Measurements from ENCODE around the gene HNRNPD. TPM values are rescaled to one million over a fixed set of nuclear protein-coding genes. Genes with fewer than 3 reads are reported as not detected.
"Not testable (repeated sequence)": the region's sequence is repeated elsewhere in the genome, so short reads cannot be mapped to it uniquely, and the experiment has no call there.

HNRNPD gene
- total RNA-seq, 2 donors from 2014 or later: 241 to 437 TPM

GRCh38 chr4:82386312-82386711 is 12.5 kb upstream of the HNRNPD start:
- H3K36me3 Mint-ChIP-seq (ENCODE audit: low read depth); H3K4me1 Mint-ChIP-seq; H3K27me3 Mint-ChIP-seq; ATAC-seq (replicated peaks); H3K27ac Mint-ChIP-seq; H3K4me3 Mint-ChIP-seq; H3K9me3 Mint-ChIP-seq: not testable (repeated sequence)

- no peak overlapping the region for H3K27ac Mint-ChIP-seq
- peaks cover 2% of the 10 kb centered on the region for H3K36me3 Mint-ChIP-seq (ENCODE audit: low read depth)
- no peak overlapping the region for H3K4me3 Mint-ChIP-seq
- H3K4me1 Mint-ChIP-seq: peaks cover 2% of the 10 kb centered on the region
- H3K27me3 Mint-ChIP-seq: peaks cover 8% of the 10 kb centered on the region
- ATAC-seq (replicated peaks): no peak
- no peaks in the 10 kb centered on the region for H3K9me3 Mint-ChIP-seq
Measured at GRCh38 chr4:82382751-82383150, 9.0 kb upstream of the HNRNPD start.

GRCh38 chr4:82381661-82382296 is 8.0 kb upstream of the HNRNPD start:
- peaks cover 4% of the 10 kb centered on the region for H3K36me3 Mint-ChIP-seq (ENCODE audit: low read depth)
- no peak overlapping the region for H3K4me3 Mint-ChIP-seq
- peaks cover 4% of the 10 kb centered on the region for H3K4me1 Mint-ChIP-seq
- peaks cover 7% of the 10 kb centered on the region for H3K27me3 Mint-ChIP-seq
- H3K27ac Mint-ChIP-seq: no peak overlapping the region
- peak; percentile 63 for ATAC-seq (replicated peaks)
- H3K9me3 Mint-ChIP-seq: no peaks in the 10 kb centered on the region

- Mint-ChIP-seq H3K9me3 (no peaks in the 10 kb centered on the region), H3K4me3 (no peak overlapping the region), H3K4me1 (peaks cover 9% of the 10 kb centered on the region), H3K27me3 (peaks cover 3% of the 10 kb centered on the region), H3K36me3 (ENCODE audit: low read depth) (peaks cover 9% of the 10 kb centered on the region), H3K27ac (no peak overlapping the region)
- no peak for ATAC-seq (replicated peaks)
Measured at GRCh38 chr4:82381235-82381634, 7.4 kb upstream of the HNRNPD start.

GRCh38 chr4:82380831-82381230 is 7.0 kb upstream of the HNRNPD start:
- peaks cover 13% of the 10 kb centered on the region for H3K4me1 Mint-ChIP-seq
- H3K9me3 Mint-ChIP-seq: no peaks in the 10 kb centered on the region
- peaks cover 2% of the 10 kb centered on the region for H3K27me3 Mint-ChIP-seq
- ATAC-seq (replicated peaks): no peak
- H3K36me3 Mint-ChIP-seq (ENCODE audit: low read depth): peaks cover 13% of the 10 kb centered on the region
- H3K27ac Mint-ChIP-seq: no peak overlapping the region
- no peak overlapping the region for H3K4me3 Mint-ChIP-seq

- no peak for ATAC-seq (replicated peaks)
- no peaks in the 10 kb centered on the region for H3K9me3 Mint-ChIP-seq
Measured at GRCh38 chr4:82380344-82380743, 6.6 kb upstream of the HNRNPD start.

GRCh38 chr4:82376109-82376508 is 2.3 kb upstream of the HNRNPD start:
- ATAC-seq (replicated peaks): no peak
- peaks cover 53% of the 10 kb centered on the region for H3K36me3 Mint-ChIP-seq (ENCODE audit: low read depth)
- H3K4me3 Mint-ChIP-seq: peak overlapping the region; percentile 100
- H3K27me3 Mint-ChIP-seq: no peaks in the 10 kb centered on the region
- no peak overlapping the region for H3K27ac Mint-ChIP-seq
- H3K4me1 Mint-ChIP-seq: peaks cover 15% of the 10 kb centered on the region
- H3K9me3 Mint-ChIP-seq: no peaks in the 10 kb centered on the region

More at GRCh38 chr4:82380344-82380743, 6.6 kb upstream of the HNRNPD start:
- peaks cover 15% of the 10 kb centered on the region for H3K36me3 Mint-ChIP-seq (ENCODE audit: low read depth)
- H3K27me3 Mint-ChIP-seq: no peaks in the 10 kb centered on the region
- H3K27ac Mint-ChIP-seq: no peak overlapping the region
- peaks cover 15% of the 10 kb centered on the region for H3K4me1 Mint-ChIP-seq
- H3K4me3 Mint-ChIP-seq: no peak overlapping the region

- H3K4me3 Mint-ChIP-seq: peak overlapping the region; percentile 100
- peaks cover 32% of the 10 kb centered on the region for H3K4me1 Mint-ChIP-seq
- H3K27me3 Mint-ChIP-seq: no peaks in the 10 kb centered on the region
- peak; percentile 29 for ATAC-seq (replicated peaks)
- H3K27ac Mint-ChIP-seq: peak overlapping the region; percentile 94
- H3K9me3 Mint-ChIP-seq: no peaks in the 10 kb centered on the region
- peaks cover 80% of the 10 kb centered on the region for H3K36me3 Mint-ChIP-seq (ENCODE audit: low read depth)
Measured at GRCh38 chr4:82373486-82373815, 340 bp downstream of the HNRNPD start.

- H3K27ac Mint-ChIP-seq: peak overlapping the region; percentile 94
- H3K36me3 Mint-ChIP-seq (ENCODE audit: low read depth): peaks cover 85% of the 10 kb centered on the region
- no peaks in the 10 kb centered on the region for H3K27me3 Mint-ChIP-seq
- H3K9me3 Mint-ChIP-seq: no peaks in the 10 kb centered on the region
- H3K4me3 Mint-ChIP-seq: peak overlapping the region; percentile 100
- H3K4me1 Mint-ChIP-seq: peaks cover 31% of the 10 kb centered on the region
- ATAC-seq (replicated peaks): peak; percentile 43
Measured at GRCh38 chr4:82372517-82373485, 990 bp downstream of the HNRNPD start.

- Mint-ChIP-seq H3K27me3 (no peaks in the 10 kb centered on the region), H3K36me3 (ENCODE audit: low read depth) (peaks cover 93% of the 10 kb centered on the region), H3K4me3 (peak overlapping the region; percentile 100), H3K9me3 (no peaks in the 10 kb centered on the region), H3K27ac (peak overlapping the region; percentile 94), H3K4me1 (peaks cover 33% of the 10 kb centered on the region)
- ATAC-seq (replicated peaks): no peak
Measured at GRCh38 chr4:82371497-82371896, 2.3 kb downstream of the HNRNPD start.

GRCh38 chr4:82367438-82368097 is 6.2 kb downstream of the HNRNPD start:
- H3K27ac Mint-ChIP-seq: peak overlapping the region; percentile 6
- peak; percentile 51 for ATAC-seq (replicated peaks)
- no peaks in the 10 kb centered on the region for H3K27me3 Mint-ChIP-seq
- H3K36me3 Mint-ChIP-seq (ENCODE audit: low read depth): peaks cover 99% of the 10 kb centered on the region
- peaks cover 49% of the 10 kb centered on the region for H3K4me1 Mint-ChIP-seq
- H3K4me3 Mint-ChIP-seq: peak overlapping the region; percentile 100
- H3K9me3 Mint-ChIP-seq: no peaks in the 10 kb centered on the region

- H3K27ac Mint-ChIP-seq: not testable (repeated sequence)
Measured at GRCh38 chr4:82366431-82366830, 7.4 kb downstream of the HNRNPD start.

GRCh38 chr4:82363896-82364487 is 9.8 kb downstream of the HNRNPD start:
- H3K4me1 Mint-ChIP-seq: peaks cover 62% of the 10 kb centered on the region
- no peak overlapping the region for H3K27ac Mint-ChIP-seq
- H3K4me3 Mint-ChIP-seq: peak overlapping the region; percentile 57
- H3K36me3 Mint-ChIP-seq (ENCODE audit: low read depth): peaks cover 95% of the 10 kb centered on the region
- H3K9me3 Mint-ChIP-seq: no peaks in the 10 kb centered on the region
- ATAC-seq (replicated peaks): no peak
- H3K27me3 Mint-ChIP-seq: no peaks in the 10 kb centered on the region

More at GRCh38 chr4:82366431-82366830, 7.4 kb downstream of the HNRNPD start:
- not testable (repeated sequence) for H3K27me3 Mint-ChIP-seq; H3K9me3 Mint-ChIP-seq; ATAC-seq (replicated peaks)
- Mint-ChIP-seq H3K36me3 (ENCODE audit: low read depth) (peaks cover 98% of the 10 kb centered on the region), H3K4me3 (peak overlapping the region; percentile 100), H3K4me1 (peaks cover 58% of the 10 kb centered on the region)

- Mint-ChIP-seq H3K9me3 (no peaks in the 10 kb centered on the region), H3K27me3 (no peaks in the 10 kb centered on the region), H3K27ac (peak overlapping the region; percentile 22), H3K4me3 (peak overlapping the region; percentile 57), H3K36me3 (ENCODE audit: low read depth) (peaks cover 95% of the 10 kb centered on the region), H3K4me1 (peaks cover 66% of the 10 kb centered on the region)
- peak; percentile 64 for ATAC-seq (replicated peaks)
Measured at GRCh38 chr4:82362565-82362964, 11.2 kb downstream of the HNRNPD start.
